GM12872 (cell line): ENCODE results near the gene ABCC3.

Source experiments
- TF ChIP-seq, protein P1 (sequence below): IDR thresholded peaks from 3 replicates; pipeline ENCODE4 v1.5.1; 2011; ENCODE audit warnings: low read depth, mild to moderate bottlenecking, low read length, moderate library complexity; ENCODE audit not compliant: insufficient read depth

The ABCC3 gene, protein sequence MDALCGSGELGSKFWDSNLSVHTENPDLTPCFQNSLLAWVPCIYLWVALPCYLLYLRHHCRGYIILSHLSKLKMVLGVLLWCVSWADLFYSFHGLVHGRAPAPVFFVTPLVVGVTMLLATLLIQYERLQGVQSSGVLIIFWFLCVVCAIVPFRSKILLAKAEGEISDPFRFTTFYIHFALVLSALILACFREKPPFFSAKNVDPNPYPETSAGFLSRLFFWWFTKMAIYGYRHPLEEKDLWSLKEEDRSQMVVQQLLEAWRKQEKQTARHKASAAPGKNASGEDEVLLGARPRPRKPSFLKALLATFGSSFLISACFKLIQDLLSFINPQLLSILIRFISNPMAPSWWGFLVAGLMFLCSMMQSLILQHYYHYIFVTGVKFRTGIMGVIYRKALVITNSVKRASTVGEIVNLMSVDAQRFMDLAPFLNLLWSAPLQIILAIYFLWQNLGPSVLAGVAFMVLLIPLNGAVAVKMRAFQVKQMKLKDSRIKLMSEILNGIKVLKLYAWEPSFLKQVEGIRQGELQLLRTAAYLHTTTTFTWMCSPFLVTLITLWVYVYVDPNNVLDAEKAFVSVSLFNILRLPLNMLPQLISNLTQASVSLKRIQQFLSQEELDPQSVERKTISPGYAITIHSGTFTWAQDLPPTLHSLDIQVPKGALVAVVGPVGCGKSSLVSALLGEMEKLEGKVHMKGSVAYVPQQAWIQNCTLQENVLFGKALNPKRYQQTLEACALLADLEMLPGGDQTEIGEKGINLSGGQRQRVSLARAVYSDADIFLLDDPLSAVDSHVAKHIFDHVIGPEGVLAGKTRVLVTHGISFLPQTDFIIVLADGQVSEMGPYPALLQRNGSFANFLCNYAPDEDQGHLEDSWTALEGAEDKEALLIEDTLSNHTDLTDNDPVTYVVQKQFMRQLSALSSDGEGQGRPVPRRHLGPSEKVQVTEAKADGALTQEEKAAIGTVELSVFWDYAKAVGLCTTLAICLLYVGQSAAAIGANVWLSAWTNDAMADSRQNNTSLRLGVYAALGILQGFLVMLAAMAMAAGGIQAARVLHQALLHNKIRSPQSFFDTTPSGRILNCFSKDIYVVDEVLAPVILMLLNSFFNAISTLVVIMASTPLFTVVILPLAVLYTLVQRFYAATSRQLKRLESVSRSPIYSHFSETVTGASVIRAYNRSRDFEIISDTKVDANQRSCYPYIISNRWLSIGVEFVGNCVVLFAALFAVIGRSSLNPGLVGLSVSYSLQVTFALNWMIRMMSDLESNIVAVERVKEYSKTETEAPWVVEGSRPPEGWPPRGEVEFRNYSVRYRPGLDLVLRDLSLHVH (N-terminal part only)

DNA sequence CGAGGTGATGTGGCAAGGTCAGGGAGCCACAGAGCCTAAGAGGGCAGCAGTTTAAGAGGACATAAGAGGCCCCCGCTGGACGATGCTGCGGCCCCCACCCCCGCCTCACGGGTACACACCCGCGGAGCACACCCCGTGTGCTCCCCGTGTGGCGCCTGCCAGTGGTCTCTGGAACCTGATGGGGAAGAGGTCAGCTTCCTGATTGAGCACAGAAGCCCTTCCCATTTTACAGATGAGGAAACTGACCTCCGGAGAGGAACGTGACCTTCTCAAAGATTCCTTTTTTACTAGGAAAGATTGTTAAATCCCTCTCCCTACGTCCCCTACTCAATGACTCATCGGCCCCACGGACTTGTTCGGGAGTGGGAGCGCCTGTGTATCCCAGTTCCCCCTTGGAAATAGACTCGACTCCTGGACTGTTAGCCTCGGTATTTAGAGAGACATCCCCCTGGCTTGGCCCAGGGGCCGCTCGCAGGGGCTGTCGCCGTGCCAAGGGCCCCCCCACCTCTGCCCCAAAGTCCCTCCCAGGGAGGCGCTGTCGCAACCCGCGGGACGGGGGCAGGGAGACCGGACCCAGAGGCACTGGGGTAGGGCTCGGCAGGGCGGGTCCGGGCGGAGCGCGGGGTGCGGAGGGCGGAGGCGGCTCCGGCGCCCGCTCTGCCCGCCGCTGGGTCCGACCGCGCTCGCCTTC, at the start of gene ABCC3:
TSS of gene ABCC3 (plus strand) at position 658 of the 691 bp plus-strand sequence. CDS start 56 bp downstream, outside the sequence.
- TF ChIP-seq, protein P1, sequence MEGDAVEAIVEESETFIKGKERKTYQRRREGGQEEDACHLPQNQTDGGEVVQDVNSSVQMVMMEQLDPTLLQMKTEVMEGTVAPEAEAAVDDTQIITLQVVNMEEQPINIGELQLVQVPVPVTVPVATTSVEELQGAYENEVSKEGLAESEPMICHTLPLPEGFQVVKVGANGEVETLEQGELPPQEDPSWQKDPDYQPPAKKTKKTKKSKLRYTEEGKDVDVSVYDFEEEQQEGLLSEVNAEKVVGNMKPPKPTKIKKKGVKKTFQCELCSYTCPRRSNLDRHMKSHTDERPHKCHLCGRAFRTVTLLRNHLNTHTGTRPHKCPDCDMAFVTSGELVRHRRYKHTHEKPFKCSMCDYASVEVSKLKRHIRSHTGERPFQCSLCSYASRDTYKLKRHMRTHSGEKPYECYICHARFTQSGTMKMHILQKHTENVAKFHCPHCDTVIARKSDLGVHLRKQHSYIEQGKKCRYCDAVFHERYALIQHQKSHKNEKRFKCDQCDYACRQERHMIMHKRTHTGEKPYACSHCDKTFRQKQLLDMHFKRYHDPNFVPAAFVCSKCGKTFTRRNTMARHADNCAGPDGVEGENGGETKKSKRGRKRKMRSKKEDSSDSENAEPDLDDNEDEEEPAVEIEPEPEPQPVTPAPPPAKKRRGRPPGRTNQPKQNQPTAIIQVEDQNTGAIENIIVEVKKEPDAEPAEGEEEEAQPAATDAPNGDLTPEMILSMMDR = no peak

DNA sequence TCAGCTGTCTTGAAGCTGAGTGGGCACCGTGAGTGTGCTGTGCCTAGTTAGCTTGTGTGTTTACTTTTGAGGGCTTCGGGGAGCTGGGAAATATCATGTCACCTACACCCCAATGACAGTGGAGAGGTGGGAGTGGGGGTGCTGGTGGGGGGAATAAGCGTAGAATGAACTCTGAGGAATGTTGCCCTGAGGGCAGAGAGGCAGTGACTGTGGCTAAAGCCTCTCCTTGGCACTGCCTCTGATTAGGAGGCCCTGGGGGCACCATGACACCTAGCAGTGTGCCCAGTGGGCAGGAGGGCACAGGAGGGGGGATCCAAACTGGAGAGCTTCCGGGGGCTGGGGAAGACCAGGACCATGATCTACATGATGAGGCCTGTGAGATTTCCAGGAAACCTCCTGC, 49.3 kb upstream of the ABCC3 start:
- TF ChIP-seq, protein P1 = no peak

DNA sequence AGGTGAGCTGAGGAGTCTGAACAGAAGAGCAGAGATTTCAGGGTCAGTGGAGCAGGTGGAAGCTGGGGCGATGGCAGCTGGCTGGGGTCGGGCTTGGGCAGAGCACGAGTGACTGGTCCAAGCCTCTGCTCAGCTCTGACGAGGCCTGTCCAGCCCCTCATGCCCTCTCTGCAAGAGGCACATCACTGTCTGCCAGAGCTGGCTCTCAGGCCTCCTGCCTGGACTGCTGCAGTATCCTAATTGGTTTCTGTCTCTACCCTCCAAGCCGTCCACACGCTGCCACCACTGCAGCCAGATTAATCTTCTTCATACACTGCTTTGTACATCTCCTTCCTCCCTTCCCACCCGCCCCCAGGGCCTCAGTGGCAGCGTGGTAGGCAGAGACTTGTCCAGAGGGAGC, 48.8 kb upstream of the ABCC3 start:
- TF ChIP-seq, protein P1 = no peak

DNA sequence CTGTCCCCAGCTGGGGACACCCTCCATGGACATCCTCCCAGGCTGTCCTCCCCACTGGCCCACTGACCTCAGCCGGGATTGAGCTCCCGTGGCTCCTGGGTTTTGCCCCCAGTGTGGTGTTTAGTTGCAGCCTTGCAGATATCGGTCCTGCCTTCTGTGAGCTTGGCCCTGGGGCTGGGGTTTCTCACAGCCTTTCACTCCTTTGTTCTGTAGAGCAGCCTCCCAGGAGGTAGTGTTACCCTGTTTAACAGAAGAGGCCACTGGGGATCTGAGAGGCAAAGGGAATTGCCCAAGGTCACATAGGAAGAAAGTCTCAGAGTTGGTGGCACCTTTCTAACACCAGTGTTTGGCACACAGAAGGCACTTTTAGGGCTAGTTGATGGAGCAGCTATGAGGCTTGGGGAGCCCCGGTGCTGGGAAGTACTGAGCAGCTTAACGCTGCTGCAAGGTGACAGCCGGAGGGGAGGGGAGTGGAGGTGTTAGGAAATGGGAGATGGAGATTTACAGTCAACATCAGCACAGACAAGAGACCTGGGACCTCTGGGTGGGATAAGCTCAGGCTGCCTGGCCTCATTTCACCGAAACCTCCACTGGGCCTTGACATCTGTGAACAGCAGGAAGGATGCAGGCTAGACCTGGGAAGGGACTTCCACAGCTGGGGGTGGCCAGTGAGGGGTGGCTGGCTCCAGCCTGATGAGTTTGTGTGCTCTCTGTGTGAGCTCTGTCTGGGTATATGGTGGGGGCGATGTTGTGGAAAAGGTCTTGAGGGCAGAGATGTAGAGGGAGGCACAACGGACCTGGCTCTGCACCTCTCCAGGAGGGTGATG, 48.0 kb upstream of the ABCC3 start:
- TF ChIP-seq, protein P1 = no peak

DNA sequence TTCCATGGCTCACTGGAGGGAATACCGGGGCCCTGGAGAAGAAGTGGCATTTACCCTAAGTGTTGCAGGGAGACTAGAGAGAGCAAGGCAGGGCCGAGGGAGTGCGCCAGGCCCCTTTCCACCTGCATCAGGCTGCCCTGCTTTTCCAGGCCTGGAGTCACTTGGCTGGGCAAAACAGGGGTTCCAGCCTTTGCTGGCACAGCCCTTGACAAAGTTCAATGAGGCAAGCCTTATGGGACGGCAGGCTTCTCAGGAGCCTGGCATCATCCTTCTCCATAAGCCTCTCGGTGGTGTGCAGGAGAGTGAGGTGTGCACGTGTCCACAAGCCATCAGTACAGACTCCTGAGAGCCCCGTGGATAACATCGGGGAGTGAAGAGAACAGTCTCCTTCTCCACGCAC, 47.1 kb upstream of the ABCC3 start:
- TF ChIP-seq, protein P1 = no peak

DNA sequence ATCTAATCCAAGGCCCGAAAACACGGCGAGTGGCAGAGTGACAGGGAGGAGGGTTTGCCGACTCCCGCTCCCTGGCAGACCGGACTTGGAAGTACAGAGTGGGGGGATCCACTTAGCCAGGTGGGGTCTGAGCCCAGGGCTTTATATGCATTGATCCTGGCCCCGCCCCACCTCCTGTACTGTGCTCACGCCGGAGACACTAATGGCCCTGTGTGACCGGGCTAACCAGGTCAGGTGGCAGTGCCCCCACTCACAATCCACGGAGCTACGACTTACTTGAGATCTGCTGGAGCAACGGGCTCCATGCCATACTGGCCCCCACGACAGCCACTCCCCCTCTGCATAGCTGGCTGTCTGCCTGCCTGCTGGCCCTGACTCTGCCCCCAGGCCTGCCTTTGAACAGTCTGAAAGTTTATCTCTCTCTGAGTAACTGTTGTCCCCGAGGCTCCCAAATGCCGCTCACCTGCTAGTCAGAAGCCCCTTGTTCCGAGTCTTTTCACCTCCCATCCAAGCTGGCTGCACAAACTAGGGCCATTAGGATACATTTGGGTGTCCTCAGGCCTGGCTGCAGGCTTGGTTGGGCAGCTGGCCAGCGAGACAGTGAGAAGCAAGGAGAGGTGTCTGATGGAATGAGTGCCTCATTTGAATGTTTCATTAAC, 46.2 kb upstream of the ABCC3 start:
- TF ChIP-seq, protein P1 = no peak
